Heart right ventricle (tissue), 16 donors: ENCODE data around the gene CLCN4. TPM values are rescaled to one million over a fixed set of nuclear protein-coding genes. Genes with fewer than 3 reads are reported as not detected.

Experiments used
- ATAC-seq, 8 donors: fragments of 200-7000 bp; cut with Tn5 transposase; one replicate each; pipeline ENCODE4 v1.9.1; 2020; ENCODE audit warnings: mild to moderate bottlenecking in 8 of 8, moderate library complexity in 8 of 8, moderate number of reproducible peaks in 1 of 8
- DNase-seq, 2 donors: peaks; one replicate each; pipeline ENCODE4 v3.0.0-alpha.2; 2020
- H3K27ac ChIP-seq, 10 donors: fragments of 200-600 bp; sonication (generic) in 2 of 10; one replicate each; pipeline versions ENCODE4 v1.5.0 to v1.8.0; 2020 to 2022; ENCODE audit warnings: mild to moderate bottlenecking in 3 of 10
- H3K27me3 ChIP-seq, 7 donors: fragments of 200-600 bp; one replicate each; pipeline ENCODE4 v1.8.0; 2021 to 2022; ENCODE audit warnings: mild to moderate bottlenecking in 2 of 7
- H3K36me3 ChIP-seq, 9 donors: fragments of 200-600 bp; sonication (generic) in 1 of 9; one replicate each; pipeline versions ENCODE4 v1.5.0 to v1.8.0; 2020 to 2022; ENCODE audit warnings: mild to moderate bottlenecking in 2 of 9
- H3K4me1 ChIP-seq, 9 donors: fragments of 200-600 bp; sonication (generic) in 1 of 9; one replicate each; pipeline versions ENCODE4 v1.5.0 to v1.8.0; 2020 to 2022; ENCODE audit warnings: mild to moderate bottlenecking in 4 of 9
- H3K4me3 ChIP-seq, 10 donors: fragments of 200-600 bp; sonication (generic) in 2 of 10; one replicate each; pipeline versions ENCODE4 v1.5.0 to v1.8.0; 2020 to 2022; ENCODE audit warnings: mild to moderate bottlenecking in 7 of 10, moderate library complexity in 2 of 10
- H3K9me3 ChIP-seq, 11 donors: fragments of 200-600 bp in 10 of 11; sonication (generic) in 2 of 11; one replicate each; pipeline versions ENCODE4 v1.5.0 to v1.8.0; 2013 to 2022; ENCODE audit warnings: mild to moderate bottlenecking in 2 of 11, control low read depth in 1 of 11, moderate library complexity in 1 of 11
- CTCF ChIP-seq, 9 donors: fragments of 200-600 bp; sonication (generic) in 2 of 9; IDR thresholded peaks; one replicate each; pipeline versions ENCODE4 v1.5.0 to v1.8.0; 2021 to 2022; ENCODE audit warnings: antibody characterized with exemption in 9 of 9, mild to moderate bottlenecking in 5 of 9, moderate library complexity in 1 of 9
- WGBS, 2 donors: extraction: QIAGEN DNeasy Blood & Tissue Kit; methylation state at CpG; one replicate each; pipeline ENCODE4 v1.1.7; 2013; ENCODE audit warnings: inconsistent platforms in 1 of 2; 5-methylcytosine and 5-hydroxymethylcytosine counted together
- intact Hi-C, 10 donors: fragments of 100-400 bp; cut with DNase I; formaldehyde crosslinking; loops; one replicate each; pipeline versions ENCODE4 v1.11.1 to v1.14.2; 2022
- polyA plus RNA-seq, 2 donors: library from polyadenylated mRNA; stranded (reverse); fragments of 200-250 nt; gene quantifications; one replicate each; pipeline ENCODE4 v1.2.3, GENCODE V29; 2013
- total RNA-seq, 10 donors: library from RNA; stranded (reverse); fragmentation: NEBNext Ultra II Directional in 3 of 10; extraction: Animal tissue kit (Norgen Biotek cat#: 25700) in 3 of 10; gene quantifications; one replicate each; pipeline versions ENCODE4 v1.2.1 to v1.2.4, GENCODE V29; 2021 to 2023
- donor health status: Arrhythmogenic right ventricular cardiomyopathy.
- donor health status: ischemic (EF 13 %, LVEDD 7.1; RV severe dilation, severe dysfunction).
- donor health status: healthy with polysubstance abuse.
- donor health status: DM: no; HTN: yes; CAD: no.
- donor health status: DM: no; HTN: no; CAD: no.
- donor health status: ischemic (EF 25% LVEDD 6.9; RV normal size, moderate dysfunction).
- donor health status: ischemic (EF 25% LVEDD 5.7; RV mildly dilated, moderate dysfunction).
- donor health status: healthy.
- donor health status: DM: yes; HTN: yes; CAD: no.
- donor health status: Ischemic cardiomyopathy.
- donor health status: ischemic (EF 35%, LVEDD 5.7; RV mildly dilated, moderate dysfunction).
- donor health status: nonischemic (EF 11% LVEDD 7.7; RV severe dilation, severe dysfunction).
- donor health status: DM: yes; HTN: yes; CAD: no.
- donor health status: PGD.
- donor health status: ischemic (EF 29% LVEDD 5.4; RV normal size, mild dysfunction).
- donor health status: nonischemic (EF 23%, LVEDD 6.1; RV moderate dilation, normal function).

CLCN4 gene
- total and polyA plus RNA-seq, 12 donors: 4.0 to 44.9 (median 32.0) TPM

GRCh38 chrX:10124506-10125247 lies 32.1 kb upstream of the CLCN4 start:
- no peak for ATAC-seq
- Histone ChIP-seq H3K9me3 (peaks cover 0 to 3% (median 0%) of the 10 kb centered on the region in 11 donors), H3K27ac (no peak overlapping the region), H3K36me3 (peaks cover 0 to 42% (median 0%) of the 10 kb centered on the region in 9 donors), H3K27me3 (no peaks in the 10 kb centered on the region), H3K4me1 (peaks cover 0 to 31% (median 7%) of the 10 kb centered on the region in 9 donors), H3K4me3 (no peak overlapping the region)
- intact Hi-C loops: loop anchor here in 3 of 10 donors (5.0 to 10.0 kb wide), 2 partner anchors 250 to 252 kb away; no protein-coding TSS in a partner anchor
- 92 to 94% methylated on average over 20 of the region's 20 CpGs for WGBS, 2 donors
- DNase-seq: no peak
- no peak for TF ChIP-seq CTCF (IDR thresholded peaks at IDR 0.05)

- intact Hi-C loops: loop anchor here in 2 of 10 donors (10.0 kb wide), 1 partner anchor 250 kb away; no protein-coding TSS in a partner anchor
Measured at GRCh38 chrX:10125248-10125615, 31.5 kb upstream of the CLCN4 start.

GRCh38 chrX:10126044-10126443 lies 30.7 kb upstream of the CLCN4 start:
- no peak overlapping the region for H3K27ac ChIP-seq
- intact Hi-C loops: loop anchor here in 2 of 10 donors (10.0 kb wide), 1 partner anchor 251 kb away; no protein-coding TSS in a partner anchor
- no peaks in the 10 kb centered on the region for H3K9me3 ChIP-seq
- peaks cover 0 to 23% (median 7%) of the 10 kb centered on the region in 9 donors for H3K4me1 ChIP-seq
- no peak for ATAC-seq
- no peak for DNase-seq
- no peak for TF ChIP-seq CTCF (IDR thresholded peaks at IDR 0.05)
- peaks cover 0 to 53% (median 0%) of the 10 kb centered on the region in 9 donors for H3K36me3 ChIP-seq
- WGBS, 2 donors: 67 to 75% methylated on average over 23 of the region's 23 CpGs
- no peaks in the 10 kb centered on the region for H3K27me3 ChIP-seq
- no peak overlapping the region for H3K4me3 ChIP-seq

More at GRCh38 chrX:10125248-10125615, 31.5 kb upstream of the CLCN4 start:
- DNase-seq (no peak), ATAC-seq (peak in 1 of 8 donors; percentile 10)
- no peak for TF ChIP-seq CTCF (IDR thresholded peaks at IDR 0.05)
- H3K9me3 ChIP-seq: no peaks in the 10 kb centered on the region
- peaks cover 0 to 48% (median 0%) of the 10 kb centered on the region in 9 donors for H3K36me3 ChIP-seq
- no peak overlapping the region for H3K4me3 ChIP-seq
- no peaks in the 10 kb centered on the region for H3K27me3 ChIP-seq
- peaks cover 0 to 31% (median 7%) of the 10 kb centered on the region in 9 donors for H3K4me1 ChIP-seq
- WGBS, 2 donors: 94 to 97% methylated on average over 10 to 13 of the region's 13 CpGs
- no peak overlapping the region for H3K27ac ChIP-seq

- no peaks in the 10 kb centered on the region for H3K27me3 ChIP-seq
- 97% methylated on average over 10 of the region's 10 CpGs for WGBS, 2 donors
- ATAC-seq (no peak), DNase-seq (no peak)
- H3K4me1 ChIP-seq: peaks cover 0 to 15% (median 6%) of the 10 kb centered on the region in 9 donors
- H3K36me3 ChIP-seq: peaks cover 0 to 60% (median 0%) of the 10 kb centered on the region in 9 donors
- H3K9me3 ChIP-seq: no peaks in the 10 kb centered on the region
- intact Hi-C loops: loop anchor here in 2 of 10 donors (10.0 kb wide), 1 partner anchor 252 kb away; no protein-coding TSS in a partner anchor
- no peak for TF ChIP-seq CTCF (IDR thresholded peaks at IDR 0.05)
- no peak overlapping the region for H3K4me3 ChIP-seq
- no peak overlapping the region for H3K27ac ChIP-seq
Measured at GRCh38 chrX:10126834-10127233, 29.9 kb upstream of the CLCN4 start.
